Rectal smooth muscle tissue (tissue), 1 donor: ENCODE results near the gene HPCAL1.

Experiments
- H3K27ac ChIP-seq: one replicate; pipeline ENCODE4 v1.7.0; 2013; ENCODE audit warnings: low read depth, low read length, inconsistent platforms
- H3K27me3 ChIP-seq: one replicate; pipeline ENCODE4 v1.7.0; 2013; ENCODE audit warnings: low read length; ENCODE audit not compliant: control insufficient read depth, insufficient read depth
- H3K36me3 ChIP-seq: one replicate; pipeline ENCODE4 v1.7.0; 2013; ENCODE audit warnings: low read length; ENCODE audit not compliant: control insufficient read depth, insufficient read depth
- H3K4me1 ChIP-seq: one replicate; pipeline ENCODE4 v1.7.0; 2013; ENCODE audit warnings: low read length; ENCODE audit not compliant: control insufficient read depth, insufficient read depth
- H3K4me3 ChIP-seq: one replicate; pipeline ENCODE4 v1.7.0; 2013; ENCODE audit warnings: low read length
- H3K9ac ChIP-seq: one replicate; pipeline ENCODE4 v1.7.0; 2013; ENCODE audit warnings: low read length

HPCAL1 gene

GRCh38 chr2:10430886-10431622 lies 128.3 kb downstream of the HPCAL1 start:
- H3K9ac ChIP-seq, result no peak overlapping the region
- no peak overlapping the region for H3K27ac ChIP-seq

DNA sequence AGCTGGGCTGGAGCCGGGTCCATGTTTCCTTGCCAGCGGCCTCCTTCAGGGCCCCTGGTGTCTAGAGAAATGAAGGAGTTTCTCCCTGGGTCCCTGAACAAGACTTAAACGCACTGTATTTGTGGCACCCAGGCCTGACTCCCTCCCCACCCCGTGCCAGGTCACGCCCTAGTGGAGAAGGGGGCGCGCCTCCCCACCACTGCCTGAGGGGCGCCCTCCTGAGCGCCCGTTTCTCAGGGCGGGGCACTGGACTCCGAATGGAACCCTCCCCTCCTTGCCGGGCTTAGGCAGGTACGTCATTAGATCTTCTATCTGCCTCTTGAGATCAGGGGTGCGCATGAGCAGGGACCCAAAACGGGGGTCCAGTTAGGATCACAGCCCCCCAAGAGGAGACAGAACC lies 129.1 kb downstream of the HPCAL1 start:
- Histone ChIP-seq H3K9ac (no peak overlapping the region), H3K4me3 (no peak overlapping the region), H3K27ac (no peak overlapping the region)

More at GRCh38 chr2:10430886-10431622, 128.3 kb downstream of the HPCAL1 start:
- no peak overlapping the region for H3K4me3 ChIP-seq
- H3K27me3 ChIP-seq, result no peaks in the 10 kb centered on the region
- no peaks in the 10 kb centered on the region for H3K4me1 ChIP-seq
- peaks cover 3% of the 10 kb centered on the region for H3K36me3 ChIP-seq

GRCh38 chr2:10432311-10433181 lies 129.8 kb downstream of the HPCAL1 start:
- Histone ChIP-seq H3K4me1 (no peaks in the 10 kb centered on the region), H3K36me3 (no peaks in the 10 kb centered on the region), H3K4me3 (peak overlapping the region; percentile 27), H3K27ac (no peak overlapping the region), H3K27me3 (no peaks in the 10 kb centered on the region), H3K9ac (no peak overlapping the region)

More for the DNA sequence above, 129.1 kb downstream of the HPCAL1 start:
- Histone ChIP-seq H3K27me3 (no peaks in the 10 kb centered on the region), H3K36me3 (no peaks in the 10 kb centered on the region), H3K4me1 (no peaks in the 10 kb centered on the region)

- Histone ChIP-seq H3K27me3 (no peaks in the 10 kb centered on the region), H3K27ac (no peak overlapping the region), H3K9ac (no peak overlapping the region), H3K4me3 (no peak overlapping the region), H3K4me1 (no peaks in the 10 kb centered on the region), H3K36me3 (no peaks in the 10 kb centered on the region)
Measured at GRCh38 chr2:10433264-10433946, 130.7 kb downstream of the HPCAL1 start.

DNA sequence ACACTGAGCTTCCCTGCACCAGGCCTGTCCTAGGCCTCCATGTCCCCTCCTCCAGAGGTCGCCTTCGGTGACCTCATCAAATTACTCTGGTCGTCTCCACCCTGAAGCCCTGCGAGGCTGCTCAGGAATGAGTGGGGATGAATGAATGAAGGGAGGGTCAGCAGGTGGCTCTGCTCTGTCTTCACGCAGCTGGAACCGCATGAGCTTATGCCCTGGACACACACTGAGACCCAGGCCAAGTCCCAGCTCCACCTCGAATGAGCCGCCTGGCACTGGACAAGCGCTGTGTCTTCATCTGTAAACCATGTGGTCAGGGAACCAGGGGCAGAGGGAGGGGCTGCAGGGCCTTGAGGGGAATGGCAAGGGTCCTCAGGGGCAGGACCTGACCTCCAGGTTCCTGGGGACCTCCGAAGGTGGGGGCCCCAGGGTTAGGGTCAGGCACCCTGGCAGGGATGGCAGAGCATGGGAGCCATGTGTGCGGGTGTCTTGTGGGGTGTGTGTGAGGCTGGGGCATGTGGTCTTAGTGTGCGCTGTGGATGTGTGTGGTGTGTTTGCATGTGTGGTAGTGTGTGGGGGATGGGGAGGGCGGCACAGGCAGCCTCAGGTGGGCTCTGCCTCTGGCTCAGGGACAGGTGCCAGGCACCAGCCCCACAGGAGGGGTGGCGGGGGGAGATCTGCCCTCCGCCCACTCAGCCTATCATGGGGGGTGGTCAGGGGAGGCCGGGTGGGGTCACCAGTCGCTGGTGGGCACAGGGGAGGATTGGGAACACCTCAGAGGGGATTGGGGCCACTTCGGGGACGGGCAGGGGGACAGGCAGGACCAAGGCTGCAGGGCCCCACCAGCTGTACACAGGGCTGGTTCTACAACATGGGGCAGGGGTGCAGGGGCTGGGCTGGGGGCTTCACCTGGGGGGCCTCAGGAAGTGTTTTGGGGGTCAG lies 131.5 kb downstream of the HPCAL1 start:
- Histone ChIP-seq H3K4me1 (no peaks in the 10 kb centered on the region), H3K4me3 (no peak overlapping the region), H3K36me3 (no peaks in the 10 kb centered on the region), H3K9ac (no peak overlapping the region), H3K27ac (no peak overlapping the region), H3K27me3 (no peaks in the 10 kb centered on the region)

DNA sequence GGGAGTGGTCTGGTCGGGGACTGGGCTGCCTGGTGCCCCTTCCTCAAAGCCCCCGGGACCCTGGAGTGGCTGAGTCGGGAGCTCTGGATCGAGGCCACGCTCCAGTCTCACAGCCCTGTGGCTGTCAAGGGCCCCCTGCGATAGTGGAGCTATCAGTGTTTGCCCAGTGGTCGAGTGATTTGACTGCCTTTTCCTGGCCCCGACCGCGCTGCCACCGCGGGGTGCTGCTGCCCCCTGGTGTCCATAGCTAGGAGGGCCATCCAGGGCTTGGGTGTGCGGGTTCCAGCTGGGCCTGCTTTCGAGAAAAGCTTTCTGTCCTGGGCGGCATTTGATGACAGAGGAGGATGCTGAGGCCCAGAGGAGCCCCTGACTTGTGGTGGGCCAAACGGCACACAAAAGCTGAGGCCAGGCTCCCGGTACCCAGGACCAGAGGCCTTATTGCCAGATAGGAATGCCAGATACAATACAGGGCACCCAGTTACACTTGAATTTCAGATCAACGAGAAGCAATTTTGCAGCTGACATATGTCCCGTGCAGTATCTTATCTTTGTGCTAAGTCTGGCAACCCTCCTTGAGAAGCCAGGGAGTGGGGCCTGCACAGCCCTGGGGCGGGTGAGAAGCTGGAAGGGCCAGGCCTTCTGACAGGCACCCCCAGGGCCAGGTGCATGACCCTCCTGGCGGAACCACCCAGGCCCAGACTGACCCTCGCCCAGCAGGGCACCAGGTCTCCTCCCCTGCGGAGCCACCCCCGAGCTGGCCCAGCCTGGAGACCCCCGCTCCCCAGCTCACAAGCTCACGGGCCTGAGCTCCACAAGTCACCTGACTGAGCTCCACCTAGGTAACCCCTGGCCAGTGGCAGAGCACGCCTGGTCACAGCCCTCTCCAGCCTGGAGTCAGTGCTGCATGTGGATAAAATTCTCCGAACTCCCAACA lies 132.4 kb downstream of the HPCAL1 start:
- Histone ChIP-seq H3K27me3 (no peaks in the 10 kb centered on the region), H3K4me1 (no peaks in the 10 kb centered on the region), H3K36me3 (peaks cover 5% of the 10 kb centered on the region), H3K9ac (no peak overlapping the region), H3K27ac (no peak overlapping the region), H3K4me3 (no peak overlapping the region)

DNA sequence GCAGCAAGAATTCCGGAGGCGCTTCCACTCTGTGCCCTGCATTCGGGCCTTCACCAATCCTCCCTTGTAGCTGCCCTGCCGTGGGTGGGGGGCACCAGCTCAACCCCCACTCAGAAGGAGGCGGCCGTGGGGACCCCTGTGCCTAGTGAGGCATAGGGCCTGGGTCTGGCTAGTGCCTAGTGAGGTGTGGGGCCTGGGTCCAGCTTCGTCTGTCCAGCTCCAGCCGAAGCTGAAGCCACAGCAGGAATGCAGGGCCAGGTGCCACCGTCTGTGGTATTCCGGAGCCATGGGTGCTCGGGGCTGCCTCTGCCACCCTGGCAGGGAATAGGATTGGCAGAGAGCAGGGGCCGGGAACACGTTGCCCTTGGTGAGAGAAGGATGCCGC lies 133.1 kb downstream of the HPCAL1 start:
- Histone ChIP-seq H3K4me3 (no peak overlapping the region), H3K27me3 (no peaks in the 10 kb centered on the region), H3K4me1 (no peaks in the 10 kb centered on the region), H3K36me3 (peaks cover 12% of the 10 kb centered on the region), H3K9ac (no peak overlapping the region), H3K27ac (no peak overlapping the region)

- Histone ChIP-seq H3K9ac (no peak overlapping the region), H3K27me3 (no peaks in the 10 kb centered on the region), H3K4me1 (no peaks in the 10 kb centered on the region), H3K27ac (no peak overlapping the region), H3K4me3 (no peak overlapping the region), H3K36me3 (peaks cover 18% of the 10 kb centered on the region)
Measured at GRCh38 chr2:10436583-10437110, 133.9 kb downstream of the HPCAL1 start.

DNA sequence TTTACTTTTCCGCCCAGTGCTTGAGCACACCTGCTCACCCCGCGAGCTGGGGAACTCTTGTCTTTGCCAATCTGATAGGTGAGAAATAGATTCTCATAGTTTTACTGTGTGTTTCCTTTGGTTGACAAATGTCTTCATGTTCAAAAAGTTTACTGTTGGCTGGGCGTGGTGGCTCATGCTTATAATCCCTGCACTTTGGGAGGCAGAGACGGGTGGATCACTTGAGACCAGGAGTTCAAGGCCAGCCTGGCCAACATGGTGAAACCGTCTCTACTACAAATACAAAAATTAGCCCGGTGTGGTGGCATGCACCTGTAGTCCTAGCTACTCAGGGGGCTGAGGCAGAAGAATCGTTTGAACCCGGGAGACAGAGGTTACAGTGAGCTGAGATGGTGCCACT lies 135.1 kb downstream of the HPCAL1 start:
- H3K4me3 ChIP-seq, result no peak overlapping the region
- H3K27me3 ChIP-seq, result no peaks in the 10 kb centered on the region
- no peak overlapping the region for H3K9ac ChIP-seq
- peaks cover 22% of the 10 kb centered on the region for H3K36me3 ChIP-seq
- H3K27ac ChIP-seq, result no peak overlapping the region
- H3K4me1 ChIP-seq, result no peaks in the 10 kb centered on the region

DNA sequence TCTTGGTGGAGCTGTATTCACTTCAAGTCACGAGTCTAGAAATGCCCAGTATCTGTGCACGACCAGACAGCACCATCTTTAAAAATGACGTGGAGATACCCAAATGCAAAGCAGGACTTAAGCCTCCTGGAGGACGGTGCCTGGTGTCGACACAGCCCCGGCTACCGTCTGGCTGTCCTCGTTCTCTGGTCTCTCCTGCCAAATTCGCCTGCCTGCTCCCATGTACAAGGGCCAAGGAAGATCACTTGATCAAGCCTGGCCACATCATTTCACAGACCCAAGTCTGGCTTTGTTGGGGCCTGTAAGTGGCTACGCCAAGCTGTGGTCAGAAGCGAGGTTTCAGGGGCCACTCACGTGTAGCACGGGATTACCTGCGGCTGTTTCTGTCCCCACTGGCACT lies 136.0 kb downstream of the HPCAL1 start:
- Histone ChIP-seq H3K27ac (no peak overlapping the region), H3K27me3 (no peaks in the 10 kb centered on the region), H3K9ac (no peak overlapping the region), H3K4me3 (no peak overlapping the region), H3K36me3 (peaks cover 30% of the 10 kb centered on the region), H3K4me1 (no peaks in the 10 kb centered on the region)
